Ammon's horn (tissue), 1 donor: ENCODE measurements around the gene KAT2B.

Source experiments
- DNase-seq: peaks from one replicate; pipeline ENCODE4 v3.0.0-alpha.2; 2016; ENCODE audit warnings: low spot score

Gene KAT2B

DNA sequence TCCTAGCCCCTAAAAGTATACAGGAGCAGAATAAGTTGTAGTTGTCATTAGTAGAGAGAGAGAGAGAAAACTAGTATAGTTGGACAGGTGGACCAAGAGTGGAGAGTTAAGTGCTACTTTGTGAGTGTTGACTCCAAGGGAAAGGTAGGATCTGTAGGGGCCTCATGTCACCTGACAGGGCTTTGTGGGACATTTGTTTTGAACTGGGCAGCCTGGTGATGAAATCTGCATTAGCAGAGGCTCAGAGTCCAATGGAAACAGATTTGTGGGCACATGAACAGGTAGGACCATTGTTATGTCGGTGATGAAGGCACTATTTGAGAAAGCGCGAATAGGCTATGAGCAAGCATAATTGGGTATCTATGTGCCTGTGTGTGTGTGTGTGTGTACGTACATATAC lies 102.3 kb downstream of the KAT2B start:
- no peak for DNase-seq

- no peak for DNase-seq
Observed at GRCh38 chr3:20143519-20143918, 103.3 kb downstream of the KAT2B start.

GRCh38 chr3:20145874-20146273 lies 105.6 kb downstream of the KAT2B start:
- DNase-seq, result no peak

- no peak for DNase-seq
Observed at GRCh38 chr3:20146301-20146700, 106.1 kb downstream of the KAT2B start.

DNA sequence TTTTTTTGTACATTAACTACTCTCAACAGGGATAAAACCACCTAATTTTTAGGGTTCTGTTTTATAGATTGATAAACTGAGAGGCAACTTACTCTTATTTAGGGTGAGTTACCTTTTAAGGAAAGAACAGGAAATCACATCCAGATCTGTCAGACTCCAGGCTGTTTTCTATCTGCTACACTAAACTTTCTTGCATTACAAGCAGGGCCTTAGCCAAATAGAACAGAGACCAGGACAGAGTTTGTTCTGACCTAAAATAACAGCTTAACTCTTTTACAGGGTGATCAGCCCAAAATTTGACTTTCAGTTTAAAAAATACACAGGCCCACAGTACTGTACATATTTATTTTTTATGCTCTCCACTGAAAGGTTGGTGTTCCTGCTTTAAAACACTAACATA lies 107.1 kb downstream of the KAT2B start:
- no peak for DNase-seq

DNA sequence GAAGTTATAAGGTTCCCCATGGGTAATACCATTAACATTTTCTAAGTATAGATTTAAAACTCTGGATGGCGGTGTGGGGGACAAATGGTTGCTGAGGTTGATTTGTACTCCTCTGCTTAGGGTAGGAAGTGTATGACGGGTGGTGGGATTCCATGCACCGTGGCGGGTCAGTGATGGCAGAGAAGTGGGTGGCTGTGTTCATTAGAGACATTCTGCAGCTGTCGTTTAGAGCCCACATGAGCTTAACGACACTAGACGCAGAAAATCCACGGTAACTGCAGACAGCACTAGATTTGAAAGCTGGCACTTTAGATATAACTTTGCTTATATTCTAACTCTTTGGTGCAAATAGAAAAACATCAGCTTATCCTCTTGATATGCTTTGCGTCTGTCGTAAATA lies 108.2 kb downstream of the KAT2B start:
- no peak for DNase-seq

DNA sequence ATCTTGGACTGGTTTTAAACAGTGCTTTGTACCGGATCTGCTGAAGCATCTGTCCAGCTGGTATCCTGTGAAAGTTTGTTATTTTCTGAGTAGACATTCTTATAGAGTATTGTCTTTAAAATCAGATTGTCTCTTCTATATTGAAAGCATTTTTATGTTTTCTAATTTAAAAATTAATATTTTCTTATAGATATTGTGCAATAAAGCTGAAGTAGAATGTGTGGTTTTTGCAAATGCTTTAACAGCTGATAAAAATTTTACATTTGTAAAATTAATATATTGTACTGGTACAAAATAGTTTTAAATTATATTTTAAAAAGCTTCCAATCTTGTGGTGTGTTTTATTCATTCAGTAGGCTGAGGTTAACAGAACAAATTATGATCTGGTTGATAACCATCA lies 113.8 kb downstream of the KAT2B start:
- DNase-seq, result no peak

DNA sequence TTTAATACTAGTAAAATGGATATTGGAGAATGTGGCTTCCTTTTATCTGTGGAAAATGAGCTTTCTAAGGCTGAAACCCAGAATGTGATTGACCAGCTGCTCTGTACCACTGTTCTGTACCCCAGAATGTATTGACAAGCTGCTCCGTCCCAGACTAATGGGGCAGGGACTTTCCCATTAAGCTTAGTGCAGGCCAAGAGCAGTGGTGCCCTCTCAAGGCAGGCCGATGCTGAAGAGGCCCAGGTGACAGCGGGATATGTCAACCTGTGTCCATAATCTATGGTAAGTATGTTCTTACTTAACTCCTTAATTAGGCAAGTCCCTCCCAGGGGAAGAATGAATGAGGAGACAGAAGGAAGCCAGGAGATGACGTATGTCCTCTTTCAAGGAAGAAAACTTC lies 114.7 kb downstream of the KAT2B start:
- DNase-seq, result no peak

DNA sequence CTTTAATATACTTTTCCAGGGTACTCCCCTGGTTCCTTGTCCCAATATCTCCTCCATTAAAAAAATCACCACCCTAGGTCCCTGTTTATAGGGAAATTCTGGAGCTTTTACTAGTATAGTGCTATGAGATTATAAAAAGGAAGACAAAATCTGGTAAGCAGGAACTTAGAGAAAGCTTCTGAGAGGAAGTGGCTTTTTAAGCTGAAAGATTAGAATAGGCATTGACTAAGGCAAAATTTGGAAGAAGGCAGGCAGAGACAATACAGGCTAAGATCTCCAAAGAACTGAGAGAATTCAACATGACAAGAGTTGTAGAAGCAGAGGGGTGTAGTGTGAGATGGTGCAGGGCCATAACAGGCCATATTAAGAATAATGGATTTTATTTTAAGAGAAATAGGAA lies 120.0 kb downstream of the KAT2B start:
- no peak for DNase-seq

DNA sequence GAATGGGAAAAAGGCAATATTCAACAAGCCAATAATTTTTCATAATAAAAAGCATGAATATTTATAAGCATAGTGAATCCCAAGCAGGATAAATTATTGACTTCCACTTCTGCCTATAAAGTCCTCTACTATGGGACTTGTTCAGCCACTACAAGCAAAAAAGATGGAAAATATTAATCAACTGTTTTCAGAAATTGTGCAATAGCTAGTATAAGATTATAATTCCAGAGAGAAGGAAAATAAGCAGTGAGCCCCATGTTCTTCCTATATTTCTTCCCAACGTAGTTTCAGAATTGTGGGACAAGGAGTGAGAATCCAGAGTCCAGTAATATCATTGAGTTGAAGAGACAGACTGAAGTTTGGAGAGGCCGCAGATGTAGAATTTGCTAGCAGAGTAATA lies 121.5 kb downstream of the KAT2B start:
- DNase-seq, result no peak

DNA sequence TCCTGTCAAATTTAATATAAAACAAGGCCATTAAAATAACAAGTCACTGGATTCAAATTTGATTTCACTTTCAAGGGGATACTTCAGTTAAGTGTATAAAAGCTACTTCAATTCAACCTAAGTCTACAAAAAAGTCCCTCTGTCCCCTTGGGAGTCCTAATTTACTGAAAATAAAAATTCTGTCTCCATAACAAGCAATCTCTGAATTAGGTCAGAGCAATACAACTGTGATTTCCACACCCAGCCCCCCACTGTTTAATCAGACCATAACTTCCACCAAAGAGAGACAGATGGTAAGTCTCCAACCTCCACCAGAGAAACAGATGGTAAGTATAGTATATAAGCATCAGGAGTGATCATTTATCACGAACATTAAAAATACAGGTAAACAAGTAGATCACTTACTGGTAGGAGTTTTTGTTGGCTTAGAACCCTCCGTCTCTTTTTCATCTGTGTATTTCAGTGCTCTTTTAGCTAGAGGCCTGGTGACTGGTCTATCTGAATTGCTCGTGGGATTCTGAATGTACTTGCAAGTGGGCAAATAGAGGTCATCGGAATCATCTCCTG lies 133.7 kb downstream of the KAT2B start:
- DNase-seq, result no peak

DNA sequence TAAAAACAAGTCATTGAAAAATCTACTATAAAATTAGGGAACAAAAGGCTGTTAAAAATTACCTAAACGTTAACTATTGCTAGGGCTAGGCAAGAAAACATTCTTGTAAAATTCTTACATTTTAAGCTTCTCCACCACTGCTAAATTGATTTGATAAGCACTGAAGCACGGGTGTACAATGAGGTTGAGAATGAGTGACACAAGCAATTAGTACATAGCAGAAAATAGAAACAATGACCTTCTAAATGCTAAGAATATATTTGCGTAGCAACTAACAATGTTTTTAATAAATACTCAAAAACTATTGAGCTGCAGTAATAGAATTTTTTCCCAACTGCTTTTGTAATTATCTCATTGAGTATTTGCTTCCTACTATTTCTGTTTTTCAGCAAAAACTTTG lies 141.0 kb downstream of the KAT2B start:
- DNase-seq, result no peak

- DNase-seq, result no peak
Observed at GRCh38 chr3:20182206-20182605, 142.0 kb downstream of the KAT2B start.

- DNase-seq, result no peak
Observed at GRCh38 chr3:20185331-20185678, 145.1 kb downstream of the KAT2B start.

DNA sequence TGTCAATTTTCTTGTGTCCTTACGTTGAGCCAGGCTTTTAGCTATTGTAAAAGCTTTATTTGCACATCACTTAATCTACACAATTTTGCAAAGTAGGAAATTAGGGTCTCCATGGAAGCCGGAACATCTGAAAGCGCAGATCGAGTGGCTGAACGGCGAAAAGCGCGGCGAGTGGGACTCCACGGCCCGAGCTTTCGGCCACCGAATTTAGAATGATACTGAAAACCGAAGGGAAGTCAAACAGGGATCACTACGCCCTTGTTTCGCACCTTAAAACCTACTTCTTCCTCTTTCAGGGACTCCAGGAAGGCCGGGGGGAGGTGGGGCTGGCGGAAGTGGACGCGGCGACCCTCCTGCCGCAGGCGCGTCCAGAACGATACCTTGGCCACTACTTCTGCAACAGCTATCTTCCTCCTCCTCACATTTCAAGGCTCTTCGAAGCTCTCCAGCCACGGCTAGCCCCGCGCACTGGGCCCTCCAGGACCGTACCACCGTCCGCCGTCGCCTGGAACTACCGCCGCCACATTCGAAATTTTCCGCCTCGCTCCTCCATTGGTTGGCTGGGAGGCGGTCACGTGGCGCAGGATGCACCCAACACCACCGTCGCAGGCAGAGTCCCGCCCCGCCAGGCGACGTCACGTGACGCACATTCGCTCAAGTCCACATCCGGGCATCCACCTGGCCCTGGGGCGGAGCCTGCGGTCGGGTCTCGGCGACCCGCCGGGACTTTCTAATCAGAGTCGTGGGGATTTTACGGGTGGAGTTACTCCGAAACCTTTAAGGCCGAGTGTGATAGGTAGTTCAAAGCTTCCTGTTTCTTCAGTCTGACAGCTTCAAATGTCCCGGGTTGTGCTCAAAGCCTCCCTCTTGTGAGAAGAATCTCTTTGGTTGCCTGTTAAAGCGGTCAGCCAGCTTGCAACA lies 145.7 kb downstream of the KAT2B start, which contains the start of gene SGO1:
SGO1 (minus strand) TSS at position 528 of the 921 bp plus-strand sequence. CDS start 2,179 bp downstream, outside the sequence.
- DNase-seq, result peak; percentile 99

GRCh38 chr3:20186600-20187004 lies 146.4 kb downstream of the KAT2B start:
- peak; percentile 31 for DNase-seq

DNA sequence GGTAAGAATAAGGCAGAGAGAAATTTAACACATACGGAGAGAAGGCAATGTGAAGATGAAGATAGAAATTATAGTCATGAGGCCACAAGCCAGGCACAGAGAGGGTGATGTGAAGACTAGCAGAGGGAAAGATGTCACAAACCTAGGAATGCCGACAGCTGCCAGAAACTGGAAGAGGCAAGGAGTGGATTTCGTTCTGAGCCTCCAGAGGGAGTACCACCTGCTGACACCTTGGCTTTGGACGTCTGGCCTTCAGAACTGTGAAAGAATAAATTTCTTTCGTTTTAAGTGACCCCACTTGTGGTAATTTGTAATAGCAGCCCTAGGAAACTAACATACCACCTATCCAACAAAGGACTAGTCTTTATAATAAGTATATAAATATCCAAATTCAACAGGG lies 150.7 kb downstream of the KAT2B start:
- no peak for DNase-seq

DNA sequence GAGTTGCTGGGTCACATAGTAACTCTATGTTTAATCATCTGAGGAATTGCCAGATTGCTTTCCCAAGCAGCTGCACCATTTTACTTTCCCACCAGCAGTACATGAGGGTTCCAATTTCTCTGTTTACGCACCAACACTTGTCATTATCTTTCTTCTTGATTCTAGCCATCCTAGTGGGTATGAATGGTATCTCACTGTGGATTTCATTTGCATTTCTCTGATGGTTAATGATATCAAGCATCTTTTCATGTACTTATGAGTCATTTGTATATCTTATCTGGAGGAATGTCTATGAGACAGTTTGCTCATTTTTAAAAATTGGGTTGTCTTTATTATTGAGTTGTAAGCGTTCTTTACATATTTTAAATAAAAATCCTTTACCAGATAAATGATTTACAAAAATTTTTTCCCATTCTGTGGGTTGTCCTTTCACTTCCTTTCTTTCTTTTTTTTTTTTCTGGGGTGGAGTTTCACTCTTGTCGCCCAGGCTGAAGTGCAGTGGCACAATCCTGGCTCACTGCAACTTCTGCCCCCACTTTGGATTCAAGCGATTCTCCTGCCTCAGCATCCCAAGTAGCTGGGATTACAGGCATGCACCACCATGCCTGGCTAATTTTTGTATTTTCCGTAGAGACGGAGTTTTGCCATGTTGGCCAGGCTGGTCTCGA lies 154.7 kb downstream of the KAT2B start:
- DNase-seq, result no peak

DNA sequence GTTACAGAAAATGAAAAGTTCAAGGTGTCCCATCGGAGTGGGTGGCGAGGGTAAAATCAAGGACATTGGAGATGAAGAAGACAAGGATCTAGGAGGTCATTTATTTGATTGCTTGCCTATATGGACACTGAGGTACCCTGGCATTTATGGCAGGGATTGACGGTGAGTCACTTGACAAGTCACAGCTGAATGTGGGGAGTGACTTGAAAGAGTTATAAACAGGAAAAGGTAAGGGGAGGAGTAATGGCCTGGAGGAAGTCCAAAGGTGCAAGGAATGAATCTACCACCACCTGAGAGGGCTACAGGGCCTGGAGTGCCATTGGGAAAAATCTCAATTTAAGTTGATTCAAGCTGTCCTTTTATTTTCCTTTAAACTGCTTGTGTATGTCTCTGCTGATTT lies 157.5 kb downstream of the KAT2B start:
- no peak for DNase-seq

DNA sequence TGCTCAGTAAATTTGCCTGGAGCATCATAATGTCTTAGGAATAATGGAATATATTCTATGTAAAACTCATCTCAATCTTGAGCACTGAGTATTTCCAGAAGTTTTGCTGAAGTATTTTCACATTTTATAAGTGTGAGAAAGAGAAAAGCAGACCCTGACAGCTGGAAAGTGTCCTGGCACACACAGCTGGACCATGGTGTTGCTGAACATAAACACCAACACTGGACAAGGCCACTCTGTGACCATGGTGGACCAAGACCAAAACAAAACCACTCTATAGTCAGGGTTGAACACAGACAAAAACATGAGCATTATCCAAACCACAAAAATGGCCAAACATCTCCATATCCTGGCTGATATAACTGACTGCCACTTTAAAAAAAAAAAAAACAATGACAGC lies 160.9 kb downstream of the KAT2B start:
- no peak for DNase-seq
